ENCODE data around the gene SYNJ1. TPM values are rescaled to one million over a fixed set of nuclear protein-coding genes. Genes with fewer than 3 reads are reported as not detected.
A peak's percentile ranks its signal among the peaks of the same experiment; 100 is the strongest.
"Not testable (repeated sequence)": the region's sequence is repeated elsewhere in the genome, so short reads cannot be mapped to it uniquely, and the experiment has no call there.

SYNJ1 gene
- 1 to 10 TPM; 7.9 to 9.2 TPM for total RNA-seq

GRCh38 chr21:32727687-32728455, at the start of gene SYNJ1:
Gene SYNJ1 (minus strand): TSS chr21:32728013. CDS start chr21:32726895, 1,118 bp downstream.
- WGBS, result under 1% methylated on average over 77 of the region's 79 CpGs
- no peaks in the 10 kb centered on the region for H3K27me3 ChIP-seq (replicated peaks; ENCODE audit: insufficient read depth)
- H3K27ac ChIP-seq, result peak within 1 kb of the TSS; percentile 86 to 87
- intact Hi-C loops (cut with DNase I), result loop anchor here (5.0 kb wide), 1 partner anchor 44 kb away; the partner anchor contains the start of gene PAXBP1
- H3K4me1 ChIP-seq (replicated peaks), result no peaks in the 10 kb centered on the region
- TF ChIP-seq CTCF (IDR thresholded peaks at IDR 0.05) (peak in 1 of 4 experiments; percentile 34), POLR2A (IDR thresholded peaks at IDR 0.05) (peak; percentile 85), POLR2AphosphoS5 (IDR thresholded peaks at IDR 0.05) (peak; percentile 94)
- peak within 1 kb of the TSS; percentile 68 to 81 for H3K4me3 ChIP-seq
- no peaks in the 10 kb centered on the region for H3K9me3 ChIP-seq
- DNase-seq (ENCODE audit: low spot score), result peak; percentile 94
- no peaks in the 10 kb centered on the region for H3K36me3 ChIP-seq

- 93% methylated on average over 1 of the region's 1 CpG for WGBS
- intact Hi-C loops (cut with DNase I), result no loop called here
- H3K4me1 ChIP-seq (replicated peaks), result no peaks in the 10 kb centered on the region
- H3K27ac ChIP-seq, result no peak overlapping the region
- no peaks in the 10 kb centered on the region for H3K27me3 ChIP-seq (replicated peaks; ENCODE audit: insufficient read depth)
- H3K4me3 ChIP-seq, result no peak overlapping the region
- no peak for DNase-seq (ENCODE audit: low spot score)
- TF ChIP-seq POLR2A (IDR thresholded peaks at IDR 0.05) (no peak), POLR2AphosphoS5 (IDR thresholded peaks at IDR 0.05) (no peak), CTCF (IDR thresholded peaks at IDR 0.05) (no peak)
- H3K36me3 ChIP-seq, result no peaks in the 10 kb centered on the region
- no peaks in the 10 kb centered on the region for H3K9me3 ChIP-seq
Measured at GRCh38 chr21:32777269-32777668, 49.5 kb upstream of the SYNJ1 start.

GRCh38 chr21:32776743-32777142, 48.9 kb upstream of the SYNJ1 start:
- Histone ChIP-seq H3K27me3 (replicated peaks; ENCODE audit: insufficient read depth) (no peaks in the 10 kb centered on the region), H3K9me3 (no peaks in the 10 kb centered on the region), H3K4me3 (no peak overlapping the region), H3K36me3 (no peaks in the 10 kb centered on the region), H3K27ac (no peak overlapping the region), H3K4me1 (replicated peaks) (no peaks in the 10 kb centered on the region)
- WGBS, result 92% methylated on average over 6 of the region's 6 CpGs
- DNase-seq (ENCODE audit: low spot score), result no peak
- TF ChIP-seq CTCF (IDR thresholded peaks at IDR 0.05) (no peak), POLR2AphosphoS5 (IDR thresholded peaks at IDR 0.05) (no peak)
- intact Hi-C loops (cut with DNase I), result no loop called here

- not testable (repeated sequence) for H3K9me3 ChIP-seq; DNase-seq (ENCODE audit: low spot score); H3K4me3 ChIP-seq; H3K36me3 ChIP-seq; H3K4me1 ChIP-seq (replicated peaks); H3K27ac ChIP-seq; H3K27me3 ChIP-seq (replicated peaks; ENCODE audit: insufficient read depth)
- intact Hi-C loops (cut with DNase I), result loop anchor here (5.0 kb wide), 2 partner anchors 46 to 869 kb away; partner anchors contain the start of genes CRYZL1, ITSN1 and SYNJ1
- WGBS, result 92% methylated on average over 11 of the region's 11 CpGs
Measured at GRCh38 chr21:32773048-32773344, 45.2 kb upstream of the SYNJ1 start.

- peak; percentile 19 for DNase-seq (ENCODE audit: low spot score)
- H3K27me3 ChIP-seq (replicated peaks; ENCODE audit: insufficient read depth), result no peaks in the 10 kb centered on the region
- H3K9me3 ChIP-seq, result no peaks in the 10 kb centered on the region
- WGBS, result 22% methylated on average over 13 of the region's 13 CpGs
- no peaks in the 10 kb centered on the region for H3K4me1 ChIP-seq (replicated peaks)
- H3K36me3 ChIP-seq, result no peaks in the 10 kb centered on the region
- peak overlapping the region; percentile 88 to 92 for H3K4me3 ChIP-seq
- H3K27ac ChIP-seq, result peak overlapping the region; percentile 80 to 87
- TF ChIP-seq POLR2A (IDR thresholded peaks at IDR 0.05) (no peak), CTCF (IDR thresholded peaks at IDR 0.05) (no peak), POLR2AphosphoS5 (IDR thresholded peaks at IDR 0.05) (no peak)
- intact Hi-C loops (cut with DNase I), result loop anchor here (5.0 kb wide), 2 partner anchors 45 to 870 kb away; partner anchors contain the start of genes CRYZL1, ITSN1 and SYNJ1
Measured at GRCh38 chr21:32772281-32773047, 44.7 kb upstream of the SYNJ1 start.

All from prostate gland (tissue), 2 donors.